Sigmoid colon (tissue), 4 donors: Measurements from ENCODE around the gene WNK1.

ENCODE experiments used
- CTCF ChIP-seq, 4 experiments: fragments of 450-650 bp in 3 of 4; fragments of 200-600 bp in 1 of 4; IDR thresholded peaks; one replicate each; pipeline ENCODE4 v1.5.1; 2016 to 2019; ENCODE audit warnings: antibody characterized with exemption in 4 of 4, mild to moderate bottlenecking in 3 of 4, moderate library complexity in 2 of 4
- POLR2A ChIP-seq, 2 donors: fragments of 450-650 bp; IDR thresholded peaks; one replicate each; pipeline ENCODE4 v1.6.1; 2016; ENCODE audit warnings: antibody characterized with exemption in 2 of 2, mild to moderate bottlenecking in 2 of 2, moderate library complexity in 2 of 2
- POLR2AphosphoS5 ChIP-seq, 4 donors: sonication (generic); formaldehyde crosslinking; IDR thresholded peaks; one replicate each; pipeline ENCODE4 v1.6.1; 2017; ENCODE audit warnings: antibody characterized with exemption in 4 of 4

DNA sequence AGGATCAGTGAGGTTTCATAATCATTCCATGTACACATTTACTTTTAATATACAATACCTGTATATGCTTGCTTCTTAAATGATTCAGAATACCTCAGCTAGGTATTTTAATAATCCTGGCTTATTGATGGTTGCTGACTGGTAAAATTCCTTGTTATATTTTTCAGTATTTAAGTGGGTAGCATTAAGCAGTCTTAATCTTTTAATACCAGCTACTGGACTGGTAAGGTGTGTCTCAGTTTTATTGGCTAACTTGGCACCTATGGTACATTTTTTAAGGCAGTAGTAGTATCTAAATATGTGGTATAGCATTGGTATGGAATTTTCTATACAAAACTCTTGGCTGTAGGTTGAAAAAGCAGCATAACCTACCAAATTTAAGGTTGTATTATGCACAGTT is 100.5 kb downstream of the WNK1 start:
- no peak for TF ChIP-seq CTCF (IDR thresholded peaks at IDR 0.05)
- no peak for TF ChIP-seq POLR2A (IDR thresholded peaks at IDR 0.05)
- no peak for TF ChIP-seq POLR2AphosphoS5 (IDR thresholded peaks at IDR 0.05)
